Measurements from ENCODE around the gene ALPK1.

Gene ALPK1

DNA sequence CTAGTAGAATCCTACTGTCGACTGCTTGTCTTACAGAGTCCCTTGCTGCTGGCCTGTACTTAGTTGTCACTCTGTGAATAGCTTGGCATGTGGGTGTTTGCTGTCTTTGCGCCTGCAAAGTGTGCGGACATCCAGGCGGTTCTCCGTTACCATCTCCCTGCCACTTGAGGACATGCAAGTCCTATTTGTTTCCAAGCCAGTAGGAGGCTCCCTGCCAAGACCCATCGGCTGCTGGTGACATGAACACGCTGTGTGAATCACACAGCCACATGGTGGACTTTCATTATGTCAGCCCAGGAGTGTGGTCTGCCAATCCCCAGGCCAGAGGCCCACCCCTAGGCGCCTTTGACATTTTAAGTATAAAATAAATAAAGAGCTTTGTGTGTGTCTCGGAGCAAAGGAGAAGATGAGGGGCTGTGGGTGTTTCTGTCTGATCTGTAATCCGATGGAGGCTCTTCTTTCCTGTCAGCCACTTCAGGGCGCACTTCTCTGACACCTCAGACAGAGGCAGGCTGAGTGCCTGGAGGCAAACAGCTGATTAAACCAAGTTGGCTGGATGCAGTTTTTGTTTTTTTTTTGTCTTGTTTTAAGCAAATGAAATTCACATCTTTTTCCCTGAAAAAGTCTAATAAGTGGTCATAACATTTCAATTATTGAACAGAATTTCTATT lies 51.5 kb downstream of the ALPK1 start:
- H3K9me3 ChIP-seq = no peaks in the 10 kb centered on the region
- no peak overlapping the region for H3K4me3 ChIP-seq
- H3K27me3 ChIP-seq = no peaks in the 10 kb centered on the region
- no peaks in the 10 kb centered on the region for H4K20me1 ChIP-seq
- H3K4me1 ChIP-seq = peaks cover 9% of the 10 kb centered on the region
- H3K9ac ChIP-seq = no peak overlapping the region
- H3K27ac ChIP-seq = no peak overlapping the region
- H3K4me2 ChIP-seq = no peak overlapping the region
- no peaks in the 10 kb centered on the region for H3K36me3 ChIP-seq
- TF ChIP-seq Cebpa-rat (IDR thresholded peaks at IDR 0.05) = no peak

- TF ChIP-seq Cebpa-rat (IDR thresholded peaks at IDR 0.05) = no peak
- H3K4me1 ChIP-seq = no peaks in the 10 kb centered on the region
- no peak overlapping the region for H3K27ac ChIP-seq
- H3K27me3 ChIP-seq = no peaks in the 10 kb centered on the region
- no peak overlapping the region for H3K4me2 ChIP-seq
- no peak overlapping the region for H3K4me3 ChIP-seq
- H3K36me3 ChIP-seq = no peaks in the 10 kb centered on the region
- H4K20me1 ChIP-seq = no peaks in the 10 kb centered on the region
- H3K9me3 ChIP-seq = peaks cover 10% of the 10 kb centered on the region; the same call in 1 of the 2 replicates
- no peak overlapping the region for H3K9ac ChIP-seq
Measured at GRCh38 chr4:112352736-112353135, 55.6 kb downstream of the ALPK1 start.

DNA sequence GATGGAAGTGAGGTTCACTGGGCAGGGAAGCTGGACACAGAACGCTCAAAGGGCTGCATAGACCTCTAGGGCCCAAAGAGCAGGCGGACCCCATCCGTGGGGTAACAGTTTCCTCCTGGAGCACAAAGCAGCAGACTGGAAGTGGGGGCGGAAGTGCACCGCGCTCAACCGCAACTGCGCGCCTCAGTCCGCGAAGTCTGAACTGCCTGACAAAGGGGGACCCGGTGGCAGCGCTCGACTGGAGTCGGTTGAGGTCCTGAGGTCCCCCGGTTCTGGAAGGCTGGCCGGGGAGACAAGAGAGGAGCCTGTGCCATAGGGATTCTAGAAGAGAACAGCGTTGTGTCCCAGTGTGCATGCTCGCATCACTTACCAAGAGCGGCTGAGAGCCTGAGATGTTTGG lies 58.5 kb downstream of the ALPK1 start:
- H3K27me3 ChIP-seq = no peaks in the 10 kb centered on the region
- no peak overlapping the region for H3K4me3 ChIP-seq
- H3K4me1 ChIP-seq = peaks cover 2% of the 10 kb centered on the region
- TF ChIP-seq Cebpa-rat (IDR thresholded peaks at IDR 0.05) = no peak
- no peak overlapping the region for H3K4me2 ChIP-seq
- H3K9ac ChIP-seq = no peak overlapping the region
- no peaks in the 10 kb centered on the region for H4K20me1 ChIP-seq
- H3K36me3 ChIP-seq = no peaks in the 10 kb centered on the region
- H3K9me3 ChIP-seq = peaks cover 21% of the 10 kb centered on the region; the same call in 1 of the 2 replicates
- H3K27ac ChIP-seq = no peak overlapping the region

DNA sequence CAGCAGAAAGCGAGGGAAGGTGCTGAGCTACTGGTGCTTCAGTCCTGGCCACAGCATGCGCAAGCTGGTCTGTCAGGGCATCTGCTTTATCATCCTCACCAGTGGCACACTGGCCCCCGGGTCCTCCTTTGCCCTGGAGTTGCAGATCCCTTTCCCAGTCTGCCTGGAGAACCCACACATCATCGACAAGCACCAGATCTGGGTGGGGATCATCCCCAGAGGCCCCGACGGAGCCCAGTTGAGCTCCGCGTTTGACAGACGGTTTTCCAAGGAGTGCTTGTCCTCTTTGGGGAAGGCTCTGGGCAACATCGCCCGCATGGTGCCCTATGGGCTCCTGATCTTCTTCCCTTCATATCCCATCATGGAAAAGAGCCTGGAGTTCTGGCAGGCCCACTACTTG lies 60.3 kb downstream of the ALPK1 start:
- Histone ChIP-seq H3K27me3 (no peaks in the 10 kb centered on the region), H3K4me3 (no peak overlapping the region), H3K36me3 (no peaks in the 10 kb centered on the region), H3K9me3 (peaks cover 27% of the 10 kb centered on the region), H3K9ac (no peak overlapping the region), H3K4me1 (peaks cover 17% of the 10 kb centered on the region), H3K4me2 (no peak overlapping the region), H4K20me1 (no peaks in the 10 kb centered on the region), H3K27ac (no peak overlapping the region)
- no peak for TF ChIP-seq Cebpa-rat (IDR thresholded peaks at IDR 0.05)

- H3K9me3 ChIP-seq = peaks cover 32% of the 10 kb centered on the region
- H3K4me1 ChIP-seq = peaks cover 17% of the 10 kb centered on the region
- H3K4me3 ChIP-seq = no peak overlapping the region
- H3K36me3 ChIP-seq = no peaks in the 10 kb centered on the region
- H3K27ac ChIP-seq = no peak overlapping the region
- H4K20me1 ChIP-seq = no peaks in the 10 kb centered on the region
- no peaks in the 10 kb centered on the region for H3K27me3 ChIP-seq
- no peak overlapping the region for H3K9ac ChIP-seq
- no peak overlapping the region for H3K4me2 ChIP-seq
- TF ChIP-seq Cebpa-rat (IDR thresholded peaks at IDR 0.05) = no peak
Measured at GRCh38 chr4:112357897-112358296, 60.7 kb downstream of the ALPK1 start.

- no peak overlapping the region for H3K4me3 ChIP-seq
- no peak overlapping the region for H3K27ac ChIP-seq
- no peak for TF ChIP-seq Cebpa-rat (IDR thresholded peaks at IDR 0.05)
- H3K27me3 ChIP-seq = no peaks in the 10 kb centered on the region
- H4K20me1 ChIP-seq = no peaks in the 10 kb centered on the region
- H3K9me3 ChIP-seq = peaks cover 34% of the 10 kb centered on the region
- H3K4me1 ChIP-seq = peaks cover 17% of the 10 kb centered on the region
- no peaks in the 10 kb centered on the region for H3K36me3 ChIP-seq
- no peak overlapping the region for H3K4me2 ChIP-seq
- no peak overlapping the region for H3K9ac ChIP-seq
Measured at GRCh38 chr4:112358415-112358814, 61.2 kb downstream of the ALPK1 start.

GRCh38 chr4:112358952-112359749 lies 62.0 kb downstream of the ALPK1 start:
- TF ChIP-seq Cebpa-rat (IDR thresholded peaks at IDR 0.05) = no peak
- Histone ChIP-seq H3K4me3 (no peak overlapping the region), H3K9ac (no peak overlapping the region), H3K27me3 (no peaks in the 10 kb centered on the region), H3K27ac (no peak overlapping the region), H3K36me3 (no peaks in the 10 kb centered on the region), H4K20me1 (no peaks in the 10 kb centered on the region), H3K9me3 (peaks cover 34% of the 10 kb centered on the region), H3K4me2 (no peak overlapping the region), H3K4me1 (peaks cover 17% of the 10 kb centered on the region)

DNA sequence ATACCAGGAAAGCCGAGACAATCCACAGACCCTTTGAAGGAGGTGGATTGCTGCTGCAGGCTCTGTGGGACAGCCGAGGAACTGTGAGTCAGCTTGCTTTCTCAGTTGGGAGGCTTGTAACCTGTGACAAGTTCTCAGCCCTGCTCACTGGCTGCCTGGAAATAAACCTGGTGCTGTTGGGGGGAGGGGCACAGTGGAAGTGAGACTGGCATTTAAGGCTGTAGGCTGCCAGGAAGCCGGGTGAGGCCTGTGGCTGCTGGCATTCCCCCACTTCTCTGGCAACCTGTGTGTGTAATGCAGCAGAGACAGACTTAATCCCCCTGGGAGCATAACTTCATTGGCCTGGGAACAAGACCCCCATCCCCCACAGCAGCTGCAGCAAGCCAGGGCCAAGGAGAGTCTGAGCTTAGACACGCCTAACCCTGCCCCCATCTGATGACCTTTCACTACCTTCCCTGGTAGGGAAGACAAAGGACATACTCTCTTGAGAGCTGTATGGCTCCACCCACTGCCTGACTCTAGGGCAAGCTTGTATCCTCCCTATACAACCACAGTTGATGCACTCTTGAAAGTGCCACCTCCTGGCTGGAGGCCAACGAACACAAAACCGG lies 64.1 kb downstream of the ALPK1 start:
- Histone ChIP-seq H3K9me3 (peaks cover 34% of the 10 kb centered on the region), H3K4me1 (peaks cover 17% of the 10 kb centered on the region), H3K27me3 (no peaks in the 10 kb centered on the region), H3K4me3 (0 out of 2 replicates have a peak overlapping the region, but pooled peaks have one; percentile 2), H3K36me3 (no peaks in the 10 kb centered on the region), H3K27ac (peak overlapping the region; percentile 69), H3K4me2 (peak overlapping the region; percentile 68), H3K9ac (peak overlapping the region; percentile 8; the same call in 1 of the 2 replicates), H4K20me1 (no peaks in the 10 kb centered on the region)
- TF ChIP-seq Cebpa-rat (IDR thresholded peaks at IDR 0.05) = no peak

DNA sequence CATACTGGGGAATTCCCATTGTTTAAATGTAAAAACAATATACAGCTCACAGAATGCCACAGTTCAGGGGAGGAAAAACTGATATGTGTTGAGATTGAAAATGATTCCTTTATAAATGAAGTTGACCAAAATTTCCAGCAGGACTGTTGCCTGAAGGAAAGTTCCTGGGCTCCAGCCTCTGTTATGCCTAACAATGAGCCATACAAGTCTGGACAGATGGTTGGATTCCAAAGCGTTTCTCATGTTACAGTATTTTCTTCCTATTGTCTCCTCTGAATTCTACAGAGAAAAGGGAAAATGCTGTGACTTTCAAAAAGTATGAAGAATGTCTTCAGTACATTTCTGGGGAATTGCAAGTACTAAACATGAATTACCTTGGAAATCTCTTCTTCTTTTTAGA lies 73.3 kb downstream of the ALPK1 start:
- H4K20me1 ChIP-seq = no peaks in the 10 kb centered on the region
- H3K4me1 ChIP-seq = peaks cover 3% of the 10 kb centered on the region
- H3K36me3 ChIP-seq = no peaks in the 10 kb centered on the region
- H3K27me3 ChIP-seq = no peaks in the 10 kb centered on the region
- H3K9me3 ChIP-seq = peaks cover 22% of the 10 kb centered on the region
- no peak overlapping the region for H3K4me3 ChIP-seq
- H3K4me2 ChIP-seq = no peak overlapping the region
- no peak overlapping the region for H3K27ac ChIP-seq
- no peak for TF ChIP-seq Cebpa-rat (IDR thresholded peaks at IDR 0.05)
- no peak overlapping the region for H3K9ac ChIP-seq

GRCh38 chr4:112371361-112371760 lies 74.2 kb downstream of the ALPK1 start:
- no peaks in the 10 kb centered on the region for H3K27me3 ChIP-seq
- peaks cover 21% of the 10 kb centered on the region for H3K9me3 ChIP-seq
- no peaks in the 10 kb centered on the region for H3K36me3 ChIP-seq
- no peaks in the 10 kb centered on the region for H4K20me1 ChIP-seq
- peaks cover 12% of the 10 kb centered on the region for H3K4me1 ChIP-seq
- TF ChIP-seq Cebpa-rat (IDR thresholded peaks at IDR 0.05) = no peak
- H3K27ac ChIP-seq = no peak overlapping the region
- H3K4me2 ChIP-seq = no peak overlapping the region
- H3K4me3 ChIP-seq = no peak overlapping the region
- H3K9ac ChIP-seq = no peak overlapping the region
